Calu3 (cell line): ENCODE measurements around the gene PRSS35. TPM values are rescaled to one million over a fixed set of nuclear protein-coding genes. Genes with fewer than 3 reads are reported as not detected.

ENCODE experiments used
- BruUV-seq: library from RNA; stranded (reverse); fragments of 400-500 nt; replicated peaks from 2 replicates; lab custom pipeline; 2021; lab: Mats Ljungman, UMichigan
- CTCF ChIA-PET: fragments of 300-600 bp; sonication (Branson Sonifier 250); formaldehyde crosslinking; loops from one replicate; lab custom pipeline; 2022; ENCODE audit warnings: antibody characterized with exemption; lab: Charles Lee
- DNase-seq: peaks from one replicate; pipeline ENCODE4 v3.0.0; 2022
- H3K27ac Mint-ChIP-seq: one replicate; pipeline ENCODE4 v1.8.0; 2022; ENCODE audit warnings: mixed read lengths; ENCODE audit not compliant: unreplicated experiment
- H3K27me3 Mint-ChIP-seq: one replicate; pipeline ENCODE4 v1.8.0; 2022; ENCODE audit warnings: mixed read lengths; ENCODE audit not compliant: unreplicated experiment
- H3K36me3 Mint-ChIP-seq: one replicate; pipeline ENCODE4 v1.8.0; 2022; ENCODE audit warnings: mild to moderate bottlenecking, moderate library complexity, mixed read lengths; ENCODE audit not compliant: insufficient read depth, unreplicated experiment
- H3K4me1 Mint-ChIP-seq: one replicate; pipeline ENCODE4 v1.8.0; 2022; ENCODE audit warnings: mild to moderate bottlenecking, low read depth, mixed read lengths; ENCODE audit not compliant: unreplicated experiment
- H3K4me3 Mint-ChIP-seq: one replicate; pipeline ENCODE4 v1.8.0; 2022; ENCODE audit warnings: mild to moderate bottlenecking, low read depth, moderate library complexity, mixed read lengths; ENCODE audit not compliant: unreplicated experiment
- H3K9me3 Mint-ChIP-seq: one replicate; pipeline ENCODE4 v1.8.0; 2022; ENCODE audit warnings: low read depth, mixed read lengths; ENCODE audit not compliant: unreplicated experiment
- intact Hi-C: fragments of 100-400 bp; cut with micrococcal nuclease; formaldehyde crosslinking; loops from one replicate; pipeline ENCODE4 v1.10.0; 2022; ENCODE audit not compliant: unreplicated experiment
- total RNA-seq: library from RNA; stranded (reverse); gene quantifications from 2 replicates; pipeline ENCODE4 v1.2.3, GENCODE V29; 2022
- TF ChIP-seq, protein P1 (sequence below): fragments of 200-600 bp; IDR thresholded peaks from one replicate; pipeline ENCODE4 v1.8.0; 2022; ENCODE audit warnings: antibody characterized with exemption; ENCODE audit not compliant: unreplicated experiment

The PRSS35 gene
- total RNA-seq, 1 experiment from 2014 or later = not detected

DNA sequence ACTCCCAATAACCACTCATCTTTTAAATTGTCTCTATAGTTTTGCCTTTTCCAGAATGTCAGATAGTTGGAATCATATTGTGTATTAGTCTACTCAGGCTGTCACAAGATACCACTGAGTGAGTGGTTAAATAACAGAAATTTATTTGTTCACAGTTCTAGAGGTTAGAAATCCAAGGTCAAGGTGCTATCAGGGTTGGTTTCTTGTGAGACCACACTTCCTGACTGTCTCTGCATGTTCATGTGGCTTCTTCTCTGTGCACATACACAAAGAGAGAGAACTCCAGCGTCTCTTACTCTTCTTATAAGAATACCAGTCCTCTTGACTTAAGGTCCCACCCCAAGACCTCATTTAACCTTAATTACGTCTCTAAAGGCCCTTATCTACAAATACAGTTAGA lies 23.9 kb upstream of the PRSS35 start:
- intact Hi-C loops = no loop called here
- no peak overlapping the region for H3K4me3 Mint-ChIP-seq
- no TSS peak for BruUV-seq
- H3K27ac Mint-ChIP-seq = no peak overlapping the region
- no peaks in the 10 kb centered on the region for H3K27me3 Mint-ChIP-seq
- no peaks in the 10 kb centered on the region for H3K4me1 Mint-ChIP-seq
- CTCF ChIA-PET = no interaction called here
- H3K9me3 Mint-ChIP-seq = no peaks in the 10 kb centered on the region
- no peaks in the 10 kb centered on the region for H3K36me3 Mint-ChIP-seq
- DNase-seq = no peak
- TF ChIP-seq, protein P1, sequence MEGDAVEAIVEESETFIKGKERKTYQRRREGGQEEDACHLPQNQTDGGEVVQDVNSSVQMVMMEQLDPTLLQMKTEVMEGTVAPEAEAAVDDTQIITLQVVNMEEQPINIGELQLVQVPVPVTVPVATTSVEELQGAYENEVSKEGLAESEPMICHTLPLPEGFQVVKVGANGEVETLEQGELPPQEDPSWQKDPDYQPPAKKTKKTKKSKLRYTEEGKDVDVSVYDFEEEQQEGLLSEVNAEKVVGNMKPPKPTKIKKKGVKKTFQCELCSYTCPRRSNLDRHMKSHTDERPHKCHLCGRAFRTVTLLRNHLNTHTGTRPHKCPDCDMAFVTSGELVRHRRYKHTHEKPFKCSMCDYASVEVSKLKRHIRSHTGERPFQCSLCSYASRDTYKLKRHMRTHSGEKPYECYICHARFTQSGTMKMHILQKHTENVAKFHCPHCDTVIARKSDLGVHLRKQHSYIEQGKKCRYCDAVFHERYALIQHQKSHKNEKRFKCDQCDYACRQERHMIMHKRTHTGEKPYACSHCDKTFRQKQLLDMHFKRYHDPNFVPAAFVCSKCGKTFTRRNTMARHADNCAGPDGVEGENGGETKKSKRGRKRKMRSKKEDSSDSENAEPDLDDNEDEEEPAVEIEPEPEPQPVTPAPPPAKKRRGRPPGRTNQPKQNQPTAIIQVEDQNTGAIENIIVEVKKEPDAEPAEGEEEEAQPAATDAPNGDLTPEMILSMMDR = no peak

DNA sequence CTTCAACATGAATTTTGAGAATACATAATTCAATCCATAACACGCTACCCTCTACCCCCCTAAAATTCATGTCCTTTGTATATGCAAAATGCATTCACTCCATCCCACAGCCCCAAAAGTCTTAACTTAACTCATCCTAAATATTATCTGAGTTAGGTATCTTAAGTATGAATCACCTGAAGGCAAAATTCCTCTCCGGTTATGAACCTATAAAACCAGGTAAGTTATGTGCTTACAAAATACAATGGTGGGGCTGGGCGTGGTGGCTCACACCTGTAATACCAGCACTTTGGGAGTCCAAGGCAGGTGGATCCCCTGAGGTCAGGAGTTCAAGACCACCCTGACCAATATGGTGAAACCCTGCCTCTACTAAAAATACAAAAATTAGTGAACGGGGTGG lies 23.5 kb upstream of the PRSS35 start:
- no peak for DNase-seq
- H3K36me3 Mint-ChIP-seq = no peaks in the 10 kb centered on the region
- no peak overlapping the region for H3K4me3 Mint-ChIP-seq
- H3K27me3 Mint-ChIP-seq = no peaks in the 10 kb centered on the region
- no peak overlapping the region for H3K27ac Mint-ChIP-seq
- no TSS peak for BruUV-seq
- no peaks in the 10 kb centered on the region for H3K9me3 Mint-ChIP-seq
- intact Hi-C loops = no loop called here
- TF ChIP-seq, protein P1 = no peak
- H3K4me1 Mint-ChIP-seq = no peaks in the 10 kb centered on the region
- CTCF ChIA-PET = interaction anchor here (0.6 kb wide), 1 partner anchor 724 kb away, joined by 3 read pairs; no protein-coding TSS in a partner anchor

DNA sequence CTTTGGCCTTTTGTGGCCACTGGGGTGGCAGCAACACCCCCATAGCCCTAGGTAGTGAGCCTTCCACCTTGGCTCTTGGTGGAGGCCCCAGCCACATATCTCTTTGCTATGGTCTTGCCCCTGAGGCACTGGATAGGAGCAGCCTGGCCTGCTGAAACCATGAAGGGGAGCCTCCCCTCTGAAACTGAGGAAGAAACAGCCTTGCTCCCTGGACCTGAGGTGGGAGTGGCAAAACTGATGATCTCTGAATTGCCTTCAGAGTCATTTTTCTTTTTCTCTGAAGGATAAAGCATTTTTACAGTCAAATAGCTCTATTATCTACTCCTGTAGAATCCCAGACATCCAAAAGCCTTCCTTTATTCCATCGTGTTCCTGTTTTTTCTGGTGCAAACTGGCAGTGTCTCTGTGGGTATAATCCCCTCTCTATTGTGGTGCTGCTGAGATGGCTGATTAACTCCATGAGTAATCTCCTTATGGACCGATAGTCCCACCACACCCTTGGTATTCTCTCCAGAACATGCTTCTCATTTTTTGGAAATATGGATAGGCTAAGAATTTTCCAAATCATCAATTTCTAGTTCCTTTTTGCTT lies 22.0 kb upstream of the PRSS35 start:
- BruUV-seq = no TSS peak
- TF ChIP-seq, protein P1 = no peak
- Mint-ChIP-seq H3K4me1 (no peaks in the 10 kb centered on the region), H3K27ac (no peak overlapping the region), H3K9me3 (no peaks in the 10 kb centered on the region), H3K4me3 (no peak overlapping the region), H3K27me3 (no peaks in the 10 kb centered on the region), H3K36me3 (no peaks in the 10 kb centered on the region)
- CTCF ChIA-PET = no interaction called here
- no peak for DNase-seq
- intact Hi-C loops = no loop called here

DNA sequence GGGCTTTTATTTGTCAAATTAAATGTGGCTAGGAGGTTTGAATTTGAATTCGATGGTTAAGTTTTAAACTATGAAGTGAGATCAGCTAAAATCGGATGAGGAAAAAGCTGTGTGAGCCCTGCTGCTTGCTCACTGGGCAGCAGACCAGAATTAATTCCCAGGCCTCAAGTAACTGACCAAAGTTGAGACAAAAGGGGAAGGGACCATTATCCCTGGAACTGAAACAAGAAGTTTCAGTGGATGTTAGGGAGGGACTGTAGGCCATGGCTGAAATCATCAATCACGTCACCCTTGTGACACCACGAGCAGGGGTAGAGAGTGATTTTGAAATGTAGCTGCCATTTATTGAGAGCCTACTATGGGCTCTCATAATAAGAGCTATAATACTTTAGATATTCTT lies 7.0 kb upstream of the PRSS35 start:
- Mint-ChIP-seq H3K4me1 (no peaks in the 10 kb centered on the region), H3K36me3 (no peaks in the 10 kb centered on the region), H3K9me3 (no peaks in the 10 kb centered on the region), H3K4me3 (no peak overlapping the region), H3K27me3 (peaks cover 18% of the 10 kb centered on the region), H3K27ac (no peak overlapping the region)
- TF ChIP-seq, protein P1 = no peak
- intact Hi-C loops = no loop called here
- DNase-seq = no peak
- no TSS peak for BruUV-seq
- CTCF ChIA-PET = no interaction called here
